WTC11 (cell line): ENCODE data around the gene FAM3B. TPM values are rescaled to one million over a fixed set of nuclear protein-coding genes. Genes with fewer than 3 reads are reported as not detected.
A peak's percentile ranks its signal among the peaks of the same experiment; 100 is the strongest.

Experiments
- ATAC-seq: fragments of 200-7000 bp; cut with Tn5 transposase; 2 replicates; pipeline ENCODE4 v1.10.0; 2021; ENCODE audit warnings: mild to moderate bottlenecking, moderate library complexity
- CTCF ChIA-PET: fragments of 300-600 bp; sonication (Branson Sonifier 250); formaldehyde crosslinking; loops from one replicate; lab custom pipeline; 2021; ENCODE audit warnings: antibody characterized with exemption; lab: Charles Lee
- POLR2A ChIA-PET: fragments of 350-600 bp; sonication (Branson Sonifier 250); formaldehyde crosslinking; loops from one replicate; lab custom pipeline; 2021; ENCODE audit warnings: antibody characterized with exemption; lab: Charles Lee
- DNase-seq: peaks from one replicate; pipeline ENCODE4 v3.0.0; 2021; ENCODE audit warnings: low spot score
- H3K27ac Mint-ChIP-seq: 2 replicates; pipeline ENCODE4 v1.8.0; 2021; ENCODE audit warnings: mixed read lengths
- H3K27me3 Mint-ChIP-seq: 2 replicates; pipeline ENCODE4 v1.8.0; 2021; ENCODE audit warnings: low read depth, mild to moderate bottlenecking, moderate library complexity, mixed read lengths
- H3K36me3 Mint-ChIP-seq: 2 replicates; pipeline ENCODE4 v1.8.0; 2021; ENCODE audit warnings: mixed read lengths
- H3K4me1 Mint-ChIP-seq: 2 replicates; pipeline ENCODE4 v1.8.0; 2022; ENCODE audit warnings: mixed read lengths
- H3K4me3 Mint-ChIP-seq: 2 replicates; pipeline ENCODE4 v1.8.0; 2021; ENCODE audit warnings: mild to moderate bottlenecking, moderate library complexity, mixed read lengths
- H3K9me3 Mint-ChIP-seq: 2 replicates; pipeline ENCODE4 v1.8.0; 2021; ENCODE audit warnings: mixed read lengths
- E2F1 ChIP-seq: sonication (generic); formaldehyde crosslinking; IDR thresholded peaks from 2 replicates; pipeline ENCODE4 v1.8.0; 2022; ENCODE audit warnings: mild to moderate bottlenecking, missing genetic modification reagents
- E2F4 ChIP-seq: sonication (generic); formaldehyde crosslinking; IDR thresholded peaks from 2 replicates; pipeline ENCODE4 v1.8.1; 2022; ENCODE audit warnings: low read depth, mild to moderate bottlenecking, moderate library complexity, missing genetic modification reagents, borderline replicate concordance
- E2F5 ChIP-seq: sonication (generic); formaldehyde crosslinking; IDR thresholded peaks from 2 replicates; pipeline ENCODE4 v1.8.1; 2022; ENCODE audit warnings: mild to moderate bottlenecking, moderate library complexity, missing genetic modification reagents
- ELF4 ChIP-seq: sonication (generic); formaldehyde crosslinking; IDR thresholded peaks from 2 replicates; pipeline ENCODE4 v1.8.1; 2022; ENCODE audit warnings: low read depth, mild to moderate bottlenecking, moderate library complexity, missing genetic modification reagents
- EMX1 ChIP-seq: fragments of 250-450 bp; sonication (Bioruptor Pico); IDR thresholded peaks from 2 replicates; pipeline ENCODE4 v1.8.0; 2021; ENCODE audit warnings: mild to moderate bottlenecking
- ERG ChIP-seq: fragments of 250-450 bp; sonication (Bioruptor Pico); IDR thresholded peaks from 2 replicates; pipeline ENCODE4 v1.8.0; 2021; ENCODE audit warnings: mild to moderate bottlenecking
- ETV6 ChIP-seq: sonication (generic); formaldehyde crosslinking; IDR thresholded peaks from 2 replicates; pipeline ENCODE4 v1.8.1; 2022; ENCODE audit warnings: mild to moderate bottlenecking, missing genetic modification reagents
- HMGXB4 ChIP-seq: sonication (generic); formaldehyde crosslinking; IDR thresholded peaks from 2 replicates; pipeline ENCODE4 v1.8.1; 2023; ENCODE audit warnings: mild to moderate bottlenecking, moderate library complexity, missing genetic modification reagents
- JAZF1 ChIP-seq: fragments of 250-450 bp; sonication (Bioruptor Pico); IDR thresholded peaks from 2 replicates; pipeline ENCODE4 v1.9.0; 2021; ENCODE audit warnings: moderate library complexity, mild to moderate bottlenecking, inconsistent platforms
- KAT7 ChIP-seq: sonication (generic); formaldehyde crosslinking; IDR thresholded peaks from 2 replicates; pipeline ENCODE4 v1.8.1; 2023; ENCODE audit warnings: missing genetic modification reagents, mild to moderate bottlenecking, borderline replicate concordance
- NFATC4 ChIP-seq: fragments of 250-450 bp; sonication (Bioruptor Pico); IDR thresholded peaks from 2 replicates; pipeline ENCODE4 v1.9.0; 2021; ENCODE audit warnings: mild to moderate bottlenecking
- NFYB ChIP-seq: sonication (generic); formaldehyde crosslinking; conservative IDR thresholded peaks from 2 replicates; pipeline ENCODE4 v1.8.0; 2022; ENCODE audit warnings: low read depth, missing genetic modification reagents
- NR1H2 ChIP-seq: sonication (generic); formaldehyde crosslinking; IDR thresholded peaks from 2 replicates; pipeline ENCODE4 v1.9.0; 2021; ENCODE audit warnings: mild to moderate bottlenecking, moderate library complexity, missing genetic modification reagents
- TCF7 ChIP-seq: sonication (generic); formaldehyde crosslinking; IDR thresholded peaks from 2 replicates; pipeline ENCODE4 v1.8.0; 2022; ENCODE audit warnings: mild to moderate bottlenecking, low read depth, missing genetic modification reagents, moderate library complexity
- USF1 ChIP-seq: sonication (generic); formaldehyde crosslinking; IDR thresholded peaks from 2 replicates; pipeline ENCODE4 v1.8.0; 2022; ENCODE audit warnings: mild to moderate bottlenecking, missing genetic modification reagents
- ZBTB43 ChIP-seq: sonication (generic); formaldehyde crosslinking; IDR thresholded peaks from 2 replicates; pipeline ENCODE4 v1.8.1; 2023; ENCODE audit warnings: mild to moderate bottlenecking, missing genetic modification reagents
- ZSCAN18 ChIP-seq: fragments of 250-450 bp; sonication (Bioruptor Pico); IDR thresholded peaks from 2 replicates; pipeline ENCODE4 v2.1.2; 2022; ENCODE audit warnings: mild to moderate bottlenecking, moderate library complexity
- total RNA-seq: library from RNA; stranded (reverse); gene quantifications from 3 replicates; pipeline ENCODE4 v1.2.3, GENCODE V29; 2021

Gene FAM3B
- total RNA-seq, 1 experiment from 2014 or later, result 1.4 TPM

GRCh38 chr21:41289431-41289830 lies 27.2 kb upstream of the FAM3B start:
- DNase-seq (peak; percentile 34), ATAC-seq (peak; percentile 58)
- peaks cover 4% of the 10 kb centered on the region; the same call in 1 of the 2 replicates for H3K27me3 Mint-ChIP-seq
- H3K36me3 Mint-ChIP-seq, result peaks cover 23% of the 10 kb centered on the region
- TF ChIP-seq E2F1 (CRISPR knock-in tag) (no peak), USF1 (no peak), E2F4 (CRISPR knock-in tag) (no peak), ETV6 (no peak), KAT7 (CRISPR knock-in tag) (no peak), ZBTB43 (no peak), NFYB (no peak), NFATC4 (CRISPR knock-in tag) (no peak), JAZF1 (CRISPR knock-in tag) (no peak), ERG (CRISPR knock-in tag) (no peak), ZSCAN18 (no peak), NR1H2 (CRISPR knock-in tag) (no peak), TCF7 (CRISPR knock-in tag) (no peak), ELF4 (CRISPR knock-in tag) (no peak), E2F5 (CRISPR knock-in tag) (no peak), HMGXB4 (no peak), EMX1 (CRISPR knock-in tag) (no peak)
- H3K4me1 Mint-ChIP-seq, result peaks cover 13% of the 10 kb centered on the region
- H3K9me3 Mint-ChIP-seq, result peaks cover 27% of the 10 kb centered on the region
- CTCF ChIA-PET, result interaction anchor here (0.9 to 1.4 kb wide), 3 partner anchors 70 to 323 kb away, joined by 3 to 4 read pairs (median 3); no protein-coding TSS in a partner anchor
- no peak overlapping the region for H3K4me3 Mint-ChIP-seq
- POLR2A ChIA-PET, result no interaction called here
- no peak overlapping the region for H3K27ac Mint-ChIP-seq
